GM03348 (cell line): ENCODE measurements around the gene GAP43.

ENCODE experiments used
- DNase-seq: peaks from one replicate; pipeline ENCODE4 v3.0.0; 2012; ENCODE audit warnings: low spot score

Gene GAP43

GRCh38 chr3:115627180-115628074, 4.1 kb downstream of the GAP43 start:
- no peak for DNase-seq

GRCh38 chr3:115628075-115628412, 4.7 kb downstream of the GAP43 start:
- DNase-seq: no peak

- DNase-seq: no peak
Observed at GRCh38 chr3:115630850-115631249, 7.5 kb downstream of the GAP43 start.

GRCh38 chr3:115632026-115632425, 8.7 kb downstream of the GAP43 start:
- DNase-seq: no peak

GRCh38 chr3:115633467-115633866, 10.2 kb downstream of the GAP43 start:
- no peak for DNase-seq

- DNase-seq: no peak
Observed at GRCh38 chr3:115634052-115634451, 10.7 kb downstream of the GAP43 start.

GRCh38 chr3:115635406-115635805, 12.1 kb downstream of the GAP43 start:
- DNase-seq: no peak

GRCh38 chr3:115638241-115638640, 14.9 kb downstream of the GAP43 start:
- DNase-seq: no peak

GRCh38 chr3:115638991-115639390, 15.7 kb downstream of the GAP43 start:
- DNase-seq: no peak

GRCh38 chr3:115644391-115644790, 21.1 kb downstream of the GAP43 start:
- peak; percentile 20 for DNase-seq

- DNase-seq: no peak
Observed at GRCh38 chr3:115646027-115646690, 22.8 kb downstream of the GAP43 start.

GRCh38 chr3:115648559-115648958, 25.2 kb downstream of the GAP43 start:
- DNase-seq: no peak

GRCh38 chr3:115651087-115651486, 27.8 kb downstream of the GAP43 start:
- DNase-seq: no peak

GRCh38 chr3:115651599-115651998, 28.3 kb downstream of the GAP43 start:
- DNase-seq: no peak

- no peak for DNase-seq
Observed at GRCh38 chr3:115652738-115653137, 29.4 kb downstream of the GAP43 start.

- no peak for DNase-seq
Observed at GRCh38 chr3:115655761-115656282, 32.5 kb downstream of the GAP43 start.

- DNase-seq: no peak
Observed at GRCh38 chr3:115657168-115657567, 33.9 kb downstream of the GAP43 start.

- DNase-seq: no peak
Observed at GRCh38 chr3:115658032-115658336, 34.7 kb downstream of the GAP43 start.

GRCh38 chr3:115658337-115659181, 35.2 kb downstream of the GAP43 start:
- DNase-seq: peak; percentile 91

- DNase-seq: no peak
Observed at GRCh38 chr3:115659253-115660220, 36.2 kb downstream of the GAP43 start.

- DNase-seq: no peak
Observed at GRCh38 chr3:115660646-115661337, 37.5 kb downstream of the GAP43 start.
